Measurements from ENCODE around the gene HBP1. TPM values are rescaled to one million over a fixed set of nuclear protein-coding genes. Genes with fewer than 3 reads are reported as not detected.
"Not testable (repeated sequence)": the region's sequence is repeated elsewhere in the genome, so short reads cannot be mapped to it uniquely, and the experiment has no call there.

Gene HBP1
- total RNA-seq, 4 donors from 2014 or later: 57.6 to 67.7 (median 66.9) TPM

GRCh38 chr7:107128217-107128616 lies 40.6 kb upstream of the HBP1 start:
- no peak overlapping the region for H3K4me3 ChIP-seq
- H3K4me1 ChIP-seq: peaks cover 0 to 3% (median 0%) of the 10 kb centered on the region in 4 donors
- no peak for DNase-seq
- H3K27me3 ChIP-seq: no peaks in the 10 kb centered on the region
- no peaks in the 10 kb centered on the region for H3K36me3 ChIP-seq
- TF ChIP-seq, protein P1, sequence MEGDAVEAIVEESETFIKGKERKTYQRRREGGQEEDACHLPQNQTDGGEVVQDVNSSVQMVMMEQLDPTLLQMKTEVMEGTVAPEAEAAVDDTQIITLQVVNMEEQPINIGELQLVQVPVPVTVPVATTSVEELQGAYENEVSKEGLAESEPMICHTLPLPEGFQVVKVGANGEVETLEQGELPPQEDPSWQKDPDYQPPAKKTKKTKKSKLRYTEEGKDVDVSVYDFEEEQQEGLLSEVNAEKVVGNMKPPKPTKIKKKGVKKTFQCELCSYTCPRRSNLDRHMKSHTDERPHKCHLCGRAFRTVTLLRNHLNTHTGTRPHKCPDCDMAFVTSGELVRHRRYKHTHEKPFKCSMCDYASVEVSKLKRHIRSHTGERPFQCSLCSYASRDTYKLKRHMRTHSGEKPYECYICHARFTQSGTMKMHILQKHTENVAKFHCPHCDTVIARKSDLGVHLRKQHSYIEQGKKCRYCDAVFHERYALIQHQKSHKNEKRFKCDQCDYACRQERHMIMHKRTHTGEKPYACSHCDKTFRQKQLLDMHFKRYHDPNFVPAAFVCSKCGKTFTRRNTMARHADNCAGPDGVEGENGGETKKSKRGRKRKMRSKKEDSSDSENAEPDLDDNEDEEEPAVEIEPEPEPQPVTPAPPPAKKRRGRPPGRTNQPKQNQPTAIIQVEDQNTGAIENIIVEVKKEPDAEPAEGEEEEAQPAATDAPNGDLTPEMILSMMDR (IDR thresholded peaks at IDR 0.05): no peak
- TF ChIP-seq POLR2A (IDR thresholded peaks at IDR 0.05): no peak
- H3K9me3 ChIP-seq: no peaks in the 10 kb centered on the region
- H3K27ac ChIP-seq: no peak overlapping the region

DNA sequence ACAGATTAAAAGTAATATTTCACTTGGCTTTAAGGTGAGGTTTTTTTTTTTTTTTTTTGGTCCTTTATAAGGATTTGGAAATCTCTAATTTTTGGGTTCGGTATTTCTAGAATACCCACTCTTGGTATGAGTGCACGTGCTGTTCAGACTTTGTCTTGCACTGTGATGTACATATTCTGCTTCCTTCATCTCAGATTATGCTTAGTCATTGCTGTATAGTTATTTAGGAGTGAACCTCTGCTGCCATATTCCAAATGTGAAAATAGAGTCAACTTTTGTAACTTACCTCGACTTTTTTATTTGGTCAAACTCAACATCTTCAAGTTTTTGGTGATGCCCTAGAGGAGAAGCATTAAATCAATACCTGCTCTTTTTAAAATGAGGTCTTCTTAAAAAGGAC lies 40.1 kb upstream of the HBP1 start:
- Histone ChIP-seq H3K27me3 (no peaks in the 10 kb centered on the region), H3K4me1 (peaks cover 0 to 3% (median 0%) of the 10 kb centered on the region in 4 donors), H3K36me3 (no peaks in the 10 kb centered on the region), H3K4me3 (no peak overlapping the region), H3K9me3 (no peaks in the 10 kb centered on the region), H3K27ac (no peak overlapping the region)
- TF ChIP-seq, protein P1 (IDR thresholded peaks at IDR 0.05): no peak
- no peak for TF ChIP-seq POLR2A (IDR thresholded peaks at IDR 0.05)
- no peak for DNase-seq

GRCh38 chr7:107130487-107131220 lies 38.1 kb upstream of the HBP1 start:
- Histone ChIP-seq H3K4me1 (peaks cover 0 to 3% (median 0%) of the 10 kb centered on the region in 4 donors), H3K27me3 (no peaks in the 10 kb centered on the region), H3K9me3 (no peaks in the 10 kb centered on the region), H3K27ac (no peak overlapping the region), H3K4me3 (no peak overlapping the region), H3K36me3 (no peaks in the 10 kb centered on the region)
- DNase-seq: no peak
- TF ChIP-seq, protein P1 (IDR thresholded peaks at IDR 0.05): no peak
- no peak for TF ChIP-seq POLR2A (IDR thresholded peaks at IDR 0.05)

- no peaks in the 10 kb centered on the region for H3K36me3 ChIP-seq
- H3K4me1 ChIP-seq: no peaks in the 10 kb centered on the region
- TF ChIP-seq POLR2A (IDR thresholded peaks at IDR 0.05): no peak
- TF ChIP-seq, protein P1 (IDR thresholded peaks at IDR 0.05): no peak
- H3K27me3 ChIP-seq: no peaks in the 10 kb centered on the region
- no peak for DNase-seq
- no peak overlapping the region for H3K27ac ChIP-seq
- no peak overlapping the region for H3K4me3 ChIP-seq
- H3K9me3 ChIP-seq: no peaks in the 10 kb centered on the region
Observed at GRCh38 chr7:107133396-107133795, 35.4 kb upstream of the HBP1 start.

DNA sequence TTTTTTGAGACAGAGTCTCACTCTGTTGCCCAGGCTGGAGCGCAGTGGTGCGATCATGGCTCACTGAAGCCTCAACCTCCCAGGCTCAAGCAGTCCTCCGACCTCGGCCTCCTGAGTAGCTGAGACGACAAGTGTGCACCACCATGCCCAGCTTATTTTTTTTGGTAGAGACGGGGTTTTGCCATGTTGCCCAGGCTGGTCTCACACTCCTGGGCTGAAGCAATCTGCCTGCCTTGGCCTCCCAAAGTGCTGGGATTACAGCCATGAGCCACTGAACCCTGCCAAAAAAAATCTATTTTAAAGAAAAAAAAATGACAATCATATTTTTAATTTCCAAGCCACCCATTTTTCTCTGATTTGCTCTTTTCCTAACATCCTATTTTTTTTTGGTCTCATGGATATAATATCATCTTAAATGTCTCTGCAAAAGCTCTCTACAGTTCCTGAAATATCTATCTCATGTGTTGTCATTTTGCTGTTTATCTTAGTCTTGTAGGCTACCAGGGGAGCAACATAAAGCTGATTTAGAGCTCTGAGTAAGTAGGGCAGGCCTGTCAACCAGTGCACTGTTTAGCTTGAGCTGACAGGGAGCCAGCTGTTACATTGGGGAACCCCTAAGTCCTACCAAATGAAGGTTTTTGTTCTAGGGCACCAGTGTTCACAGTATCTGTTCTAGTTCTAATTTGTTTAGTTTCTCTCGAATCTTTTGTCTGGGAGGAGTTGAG lies 29.9 kb upstream of the HBP1 start:
- H3K27me3 ChIP-seq: no peaks in the 10 kb centered on the region
- no peak overlapping the region for H3K27ac ChIP-seq
- no peaks in the 10 kb centered on the region for H3K4me1 ChIP-seq
- no peak for TF ChIP-seq POLR2A (IDR thresholded peaks at IDR 0.05)
- TF ChIP-seq, protein P1 (IDR thresholded peaks at IDR 0.05): no peak
- H3K9me3 ChIP-seq: no peaks in the 10 kb centered on the region
- H3K4me3 ChIP-seq: no peak overlapping the region
- no peak for DNase-seq
- no peaks in the 10 kb centered on the region for H3K36me3 ChIP-seq

DNA sequence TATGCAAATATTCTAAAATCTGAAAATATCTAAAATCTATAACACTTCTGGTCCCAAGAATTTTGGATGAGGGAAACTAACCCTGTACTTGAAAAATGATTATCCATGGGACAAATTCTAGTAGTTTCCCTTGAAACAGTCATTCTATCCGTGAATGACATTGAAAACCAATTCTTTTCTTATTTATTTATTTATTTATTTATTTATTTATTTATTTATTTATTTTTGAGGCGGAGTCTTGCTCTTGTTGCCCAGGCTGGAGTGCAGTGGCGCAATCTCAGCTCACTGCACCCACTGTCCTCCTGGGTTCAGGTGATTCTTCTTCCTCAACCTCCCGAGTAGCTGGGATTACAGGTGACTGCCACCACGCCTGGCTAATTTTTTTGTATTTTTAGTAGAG lies 24.9 kb upstream of the HBP1 start:
- not testable (repeated sequence) for H3K4me3 ChIP-seq, H3K9me3 ChIP-seq, DNase-seq

More for the DNA sequence above, 24.9 kb upstream of the HBP1 start:
- not testable (repeated sequence) for H3K4me1 ChIP-seq, H3K36me3 ChIP-seq, H3K27me3 ChIP-seq, H3K27ac ChIP-seq

Data from Peyer's patch (tissue), 4 donors.